A673 (cell line): ENCODE measurements around the gene ELL. TPM values are rescaled to one million over a fixed set of nuclear protein-coding genes. Genes with fewer than 3 reads are reported as not detected.

ENCODE experiments used
- BruUV-seq: library from RNA; stranded (reverse); fragments of 400-500 nt; replicated peaks from 2 replicates; lab custom pipeline; 2021; lab: Mats Ljungman, UMichigan
- CTCF ChIA-PET: fragments of 300-600 bp; sonication (Branson Sonifier 250); formaldehyde crosslinking; loops from one replicate; lab custom pipeline; 2022; ENCODE audit warnings: antibody characterized with exemption; lab: Charles Lee
- POLR2A ChIA-PET: fragments of 300-600 bp; sonication (Branson Sonifier 250); formaldehyde crosslinking; loops from one replicate; lab custom pipeline; 2022; ENCODE audit warnings: antibody characterized with exemption; ENCODE audit not compliant: low non-redundant PET; lab: Charles Lee
- DNase-seq: peaks from one replicate; pipeline ENCODE4 v3.0.0-alpha.2; 2015; ENCODE audit warnings: low spot score
- H3K27ac ChIP-seq: fragments of 200-600 bp; sonication (generic); 2 replicates; pipeline ENCODE4 v1.5.1; 2016; ENCODE audit warnings: mixed run types, low read depth, mild to moderate bottlenecking, mixed read lengths, antibody characterized with exemption, low read length; ENCODE audit not compliant: poor library complexity, severe bottlenecking
- H3K27me3 ChIP-seq: fragments of 200-600 bp; sonication (generic); replicated peaks from 2 replicates; pipeline ENCODE4 v1.6.1; 2017; ENCODE audit warnings: mixed run types, low read depth, mild to moderate bottlenecking, mixed read lengths, antibody characterized with exemption, low read length; ENCODE audit not compliant: insufficient read depth, poor library complexity
- H3K36me3 ChIP-seq: fragments of 200-600 bp; sonication (generic); 2 replicates; pipeline ENCODE4 v1.6.1; 2016; ENCODE audit warnings: mixed run types, mild to moderate bottlenecking, mixed read lengths, antibody characterized with exemption, low read length; ENCODE audit not compliant: insufficient read depth, poor library complexity, severe bottlenecking
- H3K4me1 ChIP-seq: fragments of 200-600 bp; sonication (generic); 2 replicates; pipeline ENCODE4 v1.6.1; 2017; ENCODE audit warnings: mixed run types, mild to moderate bottlenecking, mixed read lengths, antibody characterized with exemption, low read length; ENCODE audit not compliant: insufficient read depth, poor library complexity, severe bottlenecking
- H3K4me3 ChIP-seq: fragments of 200-600 bp; sonication (generic); 2 replicates; pipeline ENCODE4 v1.5.1; 2016; ENCODE audit warnings: low read depth, mixed run types, mild to moderate bottlenecking, mixed read lengths, low read length; ENCODE audit not compliant: poor library complexity, severe bottlenecking
- H3K9me3 ChIP-seq: fragments of 200-600 bp; sonication (generic); 2 replicates; pipeline ENCODE4 v1.6.1; 2016; ENCODE audit warnings: mixed run types, low read depth, mild to moderate bottlenecking, mixed read lengths, antibody characterized with exemption, low read length; ENCODE audit not compliant: poor library complexity, severe bottlenecking
- EZH2 ChIP-seq: fragments of 200-600 bp; sonication (generic); IDR thresholded peaks from 2 replicates; pipeline ENCODE4 v1.6.1; 2017; ENCODE audit warnings: borderline replicate concordance, low read depth, mild to moderate bottlenecking, mixed read lengths, antibody characterized with exemption, low read length; ENCODE audit not compliant: poor library complexity, severe bottlenecking
- intact Hi-C: fragments of 100-400 bp; cut with micrococcal nuclease; formaldehyde crosslinking; loops from one replicate; pipeline ENCODE4 v1.10.0; 2022; ENCODE audit not compliant: unreplicated experiment
- total RNA-seq: library from RNA; stranded (reverse); gene quantifications from 2 replicates; pipeline ENCODE4 v1.2.3, GENCODE V29; 2021
- TF ChIP-seq, protein P1 (sequence below): fragments of 300-800, 200-600 bp; sonication (generic); conservative IDR thresholded peaks from 2 replicates; pipeline ENCODE4 v1.5.1; 2017; ENCODE audit warnings: low read depth, mild to moderate bottlenecking, antibody characterized with exemption, low read length, moderate library complexity, mixed read lengths

ELL gene
- total RNA-seq, 1 experiment from 2014 or later, result 16.4 TPM

GRCh38 chr19:18480006-18480691, 41.7 kb downstream of the ELL start:
- peaks cover 32% of the 10 kb centered on the region for H3K4me1 ChIP-seq
- ChIA-PET POLR2A (no interaction called here), CTCF (no interaction called here)
- no peak overlapping the region for H3K4me3 ChIP-seq
- H3K9me3 ChIP-seq, result no peaks in the 10 kb centered on the region
- H3K27me3 ChIP-seq, result no peaks in the 10 kb centered on the region
- TF ChIP-seq, protein P1, sequence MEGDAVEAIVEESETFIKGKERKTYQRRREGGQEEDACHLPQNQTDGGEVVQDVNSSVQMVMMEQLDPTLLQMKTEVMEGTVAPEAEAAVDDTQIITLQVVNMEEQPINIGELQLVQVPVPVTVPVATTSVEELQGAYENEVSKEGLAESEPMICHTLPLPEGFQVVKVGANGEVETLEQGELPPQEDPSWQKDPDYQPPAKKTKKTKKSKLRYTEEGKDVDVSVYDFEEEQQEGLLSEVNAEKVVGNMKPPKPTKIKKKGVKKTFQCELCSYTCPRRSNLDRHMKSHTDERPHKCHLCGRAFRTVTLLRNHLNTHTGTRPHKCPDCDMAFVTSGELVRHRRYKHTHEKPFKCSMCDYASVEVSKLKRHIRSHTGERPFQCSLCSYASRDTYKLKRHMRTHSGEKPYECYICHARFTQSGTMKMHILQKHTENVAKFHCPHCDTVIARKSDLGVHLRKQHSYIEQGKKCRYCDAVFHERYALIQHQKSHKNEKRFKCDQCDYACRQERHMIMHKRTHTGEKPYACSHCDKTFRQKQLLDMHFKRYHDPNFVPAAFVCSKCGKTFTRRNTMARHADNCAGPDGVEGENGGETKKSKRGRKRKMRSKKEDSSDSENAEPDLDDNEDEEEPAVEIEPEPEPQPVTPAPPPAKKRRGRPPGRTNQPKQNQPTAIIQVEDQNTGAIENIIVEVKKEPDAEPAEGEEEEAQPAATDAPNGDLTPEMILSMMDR, result no peak
- TF ChIP-seq EZH2, result no peak
- H3K36me3 ChIP-seq, result no peaks in the 10 kb centered on the region
- DNase-seq, result no peak
- intact Hi-C loops, result no loop called here
- H3K27ac ChIP-seq, result peak overlapping the region; percentile 53
- BruUV-seq, result no TSS peak

DNA sequence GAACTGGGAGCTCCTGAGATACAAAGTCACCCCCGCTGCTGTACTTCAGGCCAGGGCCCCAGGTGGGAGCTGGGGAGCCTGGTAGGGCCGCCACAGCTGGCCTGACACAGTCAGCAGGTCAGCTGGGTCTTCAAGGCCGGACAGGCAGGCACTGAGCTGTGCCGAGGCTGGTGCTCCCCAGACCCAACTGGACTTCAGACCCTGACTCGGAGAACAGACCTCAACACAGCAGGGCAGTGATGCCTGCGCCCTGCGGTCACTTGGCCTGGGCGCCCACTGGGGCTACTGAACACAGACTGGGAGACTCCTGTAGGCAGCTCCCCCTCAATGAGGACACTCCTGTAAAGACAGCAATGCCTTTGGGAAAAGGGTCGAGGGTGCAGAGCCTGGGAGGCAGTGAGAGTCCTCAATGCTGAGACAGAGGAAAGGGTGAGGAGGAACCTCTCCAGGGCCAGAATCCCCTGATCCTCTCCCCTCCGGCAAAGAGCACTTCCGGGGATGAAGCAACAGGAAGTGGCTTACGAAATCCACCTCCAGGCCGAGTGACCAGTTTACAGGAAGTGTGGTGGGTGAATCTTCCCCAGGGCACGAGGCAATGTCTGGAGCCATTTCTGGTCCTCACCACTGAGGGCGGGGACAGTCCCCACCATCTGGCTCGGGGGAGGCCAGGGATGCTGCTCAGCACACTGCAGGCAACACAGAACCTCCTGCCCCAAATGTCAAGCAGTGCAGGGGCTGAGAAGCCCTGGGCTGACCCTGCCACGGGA, 43.1 kb downstream of the ELL start:
- intact Hi-C loops, result no loop called here
- peaks cover 32% of the 10 kb centered on the region for H3K4me1 ChIP-seq
- CTCF ChIA-PET, result no interaction called here
- no peaks in the 10 kb centered on the region for H3K27me3 ChIP-seq
- H3K27ac ChIP-seq, result peak overlapping the region; percentile 52
- no peak overlapping the region for H3K4me3 ChIP-seq
- H3K9me3 ChIP-seq, result no peaks in the 10 kb centered on the region
- no TSS peak for BruUV-seq
- H3K36me3 ChIP-seq, result no peaks in the 10 kb centered on the region
- peak; percentile 78 for DNase-seq
- no peak for TF ChIP-seq EZH2
- TF ChIP-seq, protein P1, result no peak
- POLR2A ChIA-PET, result no interaction called here

- intact Hi-C loops, result no loop called here
- no TSS peak for BruUV-seq
Observed at GRCh38 chr19:18477974-18478373, 43.9 kb downstream of the ELL start.

More at GRCh38 chr19:18477974-18478373, 43.9 kb downstream of the ELL start:
- DNase-seq, result no peak
- TF ChIP-seq EZH2, result no peak
- TF ChIP-seq, protein P1, result no peak
- Histone ChIP-seq H3K27me3 (no peaks in the 10 kb centered on the region), H3K9me3 (no peaks in the 10 kb centered on the region), H3K4me3 (no peak overlapping the region), H3K27ac (peak overlapping the region; percentile 61), H3K4me1 (peaks cover 32% of the 10 kb centered on the region), H3K36me3 (no peaks in the 10 kb centered on the region)
- ChIA-PET POLR2A (no interaction called here), CTCF (no interaction called here)
